ENCODE measurements around the gene SUPT6H. TPM values are rescaled to one million over a fixed set of nuclear protein-coding genes. Genes with fewer than 3 reads are reported as not detected.

The SUPT6H gene
- total and polyA plus RNA-seq, 2 of the 8 experiments (the other 6 are each of a cell fraction or from before 2014, with no cell fraction given) = 32.0 to 59.9 TPM

DNA sequence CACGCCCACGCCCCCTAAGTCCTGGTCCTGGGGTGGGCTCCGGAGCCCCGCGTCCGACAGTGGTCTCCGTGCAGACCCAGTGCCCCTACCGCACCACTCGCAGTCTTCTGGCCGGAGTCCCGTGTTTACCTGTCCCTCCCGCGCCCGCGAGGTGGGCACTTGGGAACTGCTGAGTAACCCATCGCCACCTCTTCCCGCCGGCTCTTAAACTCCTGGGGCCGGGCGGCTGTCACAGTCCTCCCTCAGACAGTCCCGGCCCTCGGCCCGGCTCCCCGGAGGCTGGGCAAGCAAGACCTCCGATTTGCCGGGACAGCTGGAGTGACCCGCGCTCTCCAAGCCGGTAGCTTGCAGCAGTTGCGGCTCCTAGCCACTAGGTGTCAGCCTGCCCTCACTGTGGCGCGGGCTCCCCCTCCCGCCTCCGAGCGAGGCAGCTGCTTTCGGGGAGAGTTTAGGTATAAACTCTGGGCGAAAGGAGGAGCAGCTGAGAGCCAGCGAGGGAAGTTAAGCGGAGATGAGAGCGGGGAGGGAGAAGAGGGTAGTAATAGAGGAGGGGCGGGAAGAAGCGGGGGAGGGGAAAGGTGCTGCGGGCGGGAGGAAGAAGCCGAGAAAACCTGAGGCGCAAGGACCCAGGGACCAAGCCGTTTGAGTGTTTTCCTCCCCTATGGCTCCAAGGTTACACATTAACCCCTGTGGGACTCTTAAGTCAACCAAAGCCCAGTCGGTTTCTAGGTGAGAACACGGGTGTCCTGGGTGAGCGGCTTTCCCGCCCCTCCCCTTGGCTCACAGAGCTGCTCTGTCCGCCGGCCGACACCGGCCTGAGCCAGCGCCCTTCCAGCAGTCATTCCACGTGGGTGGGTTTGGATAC lies 64.9 kb downstream of the SUPT6H start:
- H3K23ac ChIP-seq (ENCODE audit: insufficient read length) = no peak overlapping the region
- peak overlapping the region; percentile 88 for H3K27ac ChIP-seq (ENCODE audit: low read depth, low read length)
- H3K4me3 ChIP-seq (ENCODE audit: extremely low read depth in 1 of 4, insufficient read depth in 2 of 4, low read depth in 3 of 4, low read length in 4 of 4) = peak overlapping the region; percentile 81 to 97 (median 89)
- peak overlapping the region; percentile 95 for H2BK15ac ChIP-seq (ENCODE audit: low read length)
- DNase-seq (ENCODE audit: low read depth in 1 of 2, low spot score in 2 of 2) (peak; percentile 93 to 98), FAIRE-seq (no peak)
- H2AK5ac ChIP-seq (ENCODE audit: low read depth, low read length) = peak overlapping the region; percentile 77; the same call in 1 of the 2 replicates
- no peaks in the 10 kb centered on the region for H3K79me1 ChIP-seq (ENCODE audit: low read depth, low read length)
- H3K9me3 ChIP-seq (ENCODE audit: insufficient read depth in 2 of 2, low read depth in 1 of 2, low read length in 1 of 2) = no peaks in the 10 kb centered on the region
- H3K36me3 ChIP-seq (ENCODE audit: control insufficient read depth in 2 of 4, insufficient read depth in 4 of 4, low read length in 3 of 4) = peaks cover 16 to 33% (median 28%) of the 10 kb centered on the region in 4 experiments
- 1% methylated on average over 45 of the region's 57 CpGs; no CpG with 5 or more reads in 1 of the 2 experiments for WGBS, 2 experiments (ENCODE audit: extremely low coverage in 1 of 2, insufficient coverage in 1 of 2, insufficient read length in 1 of 2, insufficient replicate concordance in 2 of 2, low coverage in 1 of 2, low lambda C conversion rate in 2 of 2, missing lambda C conversion rate in 1 of 2)
- H2AFZ ChIP-seq (ENCODE audit: low read length) = no peak overlapping the region
- H3K79me2 ChIP-seq (ENCODE audit: control insufficient read depth in 1 of 2, insufficient read depth in 2 of 2, low read length in 2 of 2) = peaks cover 0 to 20% of the 10 kb centered on the region in 2 experiments; a peak in 2 of 4 replicates
- no peaks in the 10 kb centered on the region for H3K27me3 ChIP-seq (replicated peaks in 1 of 4; ENCODE audit: control insufficient read depth in 3 of 4, extremely low read depth in 1 of 4, insufficient read depth in 3 of 4, low read length in 3 of 4)
- peak overlapping the region; percentile 98 for H3K18ac ChIP-seq (ENCODE audit: extremely low read depth, low read length)
- peak overlapping the region; percentile 99 for H2BK120ac ChIP-seq (replicated peaks; ENCODE audit: low read depth, low read length)
- H4K91ac ChIP-seq (replicated peaks; ENCODE audit: insufficient read length, low read length) = peak overlapping the region; percentile 97
- no peak overlapping the region for H3K14ac ChIP-seq (ENCODE audit: insufficient read length)
- ChIA-PET POLR2A (ENCODE audit: partially characterized antibody) (interaction anchor here (0.6 to 17.6 kb wide), 35 partner anchors 7 to 241 kb away, joined by 3 to 813 read pairs (median 4); partner anchors contain the start of genes DHRS13, FAM222B, FLOT2 and PHF12), CTCF (ENCODE audit: partially characterized antibody) (interaction anchor here (0.5 to 16.9 kb wide), 47 partner anchors 7 to 227 kb away, joined by 3 to 316 read pairs (median 4); partner anchors contain the start of genes DHRS13, FAM222B, FLOT2 and PROCA1)
- peak overlapping the region; percentile 97 for H4K8ac ChIP-seq (ENCODE audit: extremely low read depth, insufficient read depth, low read length)
- H3K56ac ChIP-seq (replicated peaks; ENCODE audit: insufficient read length, low read depth, low read length) = peak overlapping the region; percentile 86
- peak overlapping the region; percentile 96 for H2BK5ac ChIP-seq (ENCODE audit: low read depth, low read length)
- H4K20me1 ChIP-seq (replicated peaks in 1 of 2; ENCODE audit: control insufficient read depth in 1 of 2, insufficient read depth in 2 of 2, low read length in 2 of 2) = peaks cover 6 to 11% of the 10 kb centered on the region in 2 experiments
- 0 out of 2 replicates have a peak overlapping the region, but pooled peaks have one; percentile 72 for H2BK20ac ChIP-seq (ENCODE audit: low read length)
- H3K9ac ChIP-seq (replicated peaks in 1 of 4; ENCODE audit: extremely low read depth in 1 of 4, low read depth in 3 of 4, low read length in 3 of 4) = peak overlapping the region; percentile 82 to 89 (median 85)
- H4K5ac ChIP-seq (ENCODE audit: insufficient read length, low read depth, low read length) = peak overlapping the region; percentile 87
- peaks cover 0 to 9% (median 3%) of the 10 kb centered on the region in 4 experiments; a peak in 5 of 7 replicates for H3K4me1 ChIP-seq (replicated peaks in 1 of 4; ENCODE audit: control insufficient read depth in 3 of 4, insufficient read depth in 4 of 4, low read length in 3 of 4)
- H3K23me2 ChIP-seq (ENCODE audit: low read depth, low read length) = peaks cover 13% of the 10 kb centered on the region; the same call in 1 of the 2 replicates
- H2BK12ac ChIP-seq (ENCODE audit: low read depth, low read length) = peak overlapping the region; percentile 96
- H3K4me2 ChIP-seq (ENCODE audit: insufficient read depth in 1 of 2, low read depth in 2 of 2, low read length in 2 of 2) = peak overlapping the region; percentile 95 to 99
- H3K4ac ChIP-seq (replicated peaks; ENCODE audit: insufficient read length, low read depth, low read length) = peak overlapping the region; percentile 99
- TF ChIP-seq RNF2 (IDR thresholded peaks at IDR 0.05; ENCODE audit: borderline replicate concordance, low read depth, low read length, missing control alignments, poor library complexity, severe bottlenecking) (no peak), TBP (IDR thresholded peaks at IDR 0.05; ENCODE audit: low read depth, low read length) (peak; percentile 76)
- TF ChIP-seq, protein P1, sequence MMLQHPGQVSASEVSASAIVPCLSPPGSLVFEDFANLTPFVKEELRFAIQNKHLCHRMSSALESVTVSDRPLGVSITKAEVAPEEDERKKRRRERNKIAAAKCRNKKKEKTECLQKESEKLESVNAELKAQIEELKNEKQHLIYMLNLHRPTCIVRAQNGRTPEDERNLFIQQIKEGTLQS (IDR thresholded peaks at IDR 0.05; ENCODE audit: insufficient read depth, low read depth, low read length) = 0 out of 2 replicates have a peak, but pooled peaks have one; percentile 43
- TF ChIP-seq, protein P2, sequence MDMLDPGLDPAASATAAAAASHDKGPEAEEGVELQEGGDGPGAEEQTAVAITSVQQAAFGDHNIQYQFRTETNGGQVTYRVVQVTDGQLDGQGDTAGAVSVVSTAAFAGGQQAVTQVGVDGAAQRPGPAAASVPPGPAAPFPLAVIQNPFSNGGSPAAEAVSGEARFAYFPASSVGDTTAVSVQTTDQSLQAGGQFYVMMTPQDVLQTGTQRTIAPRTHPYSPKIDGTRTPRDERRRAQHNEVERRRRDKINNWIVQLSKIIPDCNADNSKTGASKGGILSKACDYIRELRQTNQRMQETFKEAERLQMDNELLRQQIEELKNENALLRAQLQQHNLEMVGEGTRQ (IDR thresholded peaks at IDR 0.05; ENCODE audit: low read length) = 0 out of 2 replicates have a peak, but pooled peaks have one; percentile 16
- TF ChIP-seq, protein P3, sequence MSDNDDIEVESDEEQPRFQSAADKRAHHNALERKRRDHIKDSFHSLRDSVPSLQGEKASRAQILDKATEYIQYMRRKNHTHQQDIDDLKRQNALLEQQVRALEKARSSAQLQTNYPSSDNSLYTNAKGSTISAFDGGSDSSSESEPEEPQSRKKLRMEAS (IDR thresholded peaks at IDR 0.05) = peak; percentile 46; the same call in 1 of the 2 replicates

Measured in H1 (cell line).